ENCODE results near the gene SECISBP2L. TPM values are rescaled to one million over a fixed set of nuclear protein-coding genes. Genes with fewer than 3 reads are reported as not detected.

The SECISBP2L gene
- total and polyA plus RNA-seq, 9 of the 15 experiments (the other 6 are each of a cell fraction or from before 2014, with no cell fraction given), result 0.55 to 14.1 (median 10.4) TPM

DNA sequence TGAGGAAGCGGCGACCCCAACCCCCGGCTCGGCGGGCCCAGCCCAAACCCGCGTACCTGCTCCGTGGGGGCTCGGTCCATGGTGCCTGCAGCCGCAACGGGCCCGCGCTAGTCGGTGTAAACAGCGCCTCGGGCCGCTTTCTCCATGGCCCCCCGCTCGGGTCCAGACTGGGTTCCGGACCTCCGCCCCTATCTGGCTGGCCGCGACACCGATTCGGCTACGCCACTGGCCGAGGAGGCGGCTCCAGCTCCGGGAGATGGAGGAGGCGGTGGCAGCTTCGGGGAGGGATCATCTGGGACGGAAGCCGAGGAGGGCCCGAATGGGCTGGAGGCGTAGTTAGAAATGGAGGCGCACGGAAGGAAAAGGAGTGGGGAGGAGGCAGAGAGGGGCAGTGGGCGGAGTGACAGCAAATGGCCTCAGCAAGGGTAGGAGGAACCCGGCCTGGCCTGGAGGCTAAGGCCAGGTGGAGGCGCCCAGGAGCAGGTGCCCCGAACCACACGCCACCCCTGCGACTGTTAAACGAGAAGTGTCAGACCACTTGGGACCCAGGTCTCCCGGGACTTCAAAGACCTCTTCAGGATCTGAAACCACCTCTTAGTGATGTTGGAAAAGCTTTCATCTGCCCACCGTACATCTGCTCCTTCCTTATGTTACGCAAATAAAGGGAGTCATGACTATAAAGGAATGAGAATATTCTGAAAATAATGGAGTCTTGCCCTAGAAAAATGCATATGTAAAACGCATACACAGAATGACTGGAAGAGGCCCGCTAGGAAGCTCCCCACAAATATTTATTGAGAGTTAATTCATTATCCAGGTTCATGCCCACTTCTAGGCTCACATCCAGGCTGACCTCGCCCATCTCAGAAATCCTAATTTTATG lies at the start of gene SECISBP2L (continued):
- TF ChIP-seq, protein P1, sequence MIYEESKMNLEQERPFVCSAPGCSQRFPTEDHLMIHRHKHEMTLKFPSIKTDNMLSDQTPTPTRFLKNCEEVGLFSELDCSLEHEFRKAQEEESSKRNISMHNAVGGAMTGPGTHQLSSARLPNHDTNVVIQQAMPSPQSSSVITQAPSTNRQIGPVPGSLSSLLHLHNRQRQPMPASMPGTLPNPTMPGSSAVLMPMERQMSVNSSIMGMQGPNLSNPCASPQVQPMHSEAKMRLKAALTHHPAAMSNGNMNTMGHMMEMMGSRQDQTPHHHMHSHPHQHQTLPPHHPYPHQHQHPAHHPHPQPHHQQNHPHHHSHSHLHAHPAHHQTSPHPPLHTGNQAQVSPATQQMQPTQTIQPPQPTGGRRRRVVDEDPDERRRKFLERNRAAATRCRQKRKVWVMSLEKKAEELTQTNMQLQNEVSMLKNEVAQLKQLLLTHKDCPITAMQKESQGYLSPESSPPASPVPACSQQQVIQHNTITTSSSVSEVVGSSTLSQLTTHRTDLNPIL (CRISPR knock-in tag; IDR thresholded peaks at IDR 0.05), result no peak
- TF ChIP-seq PHF20 (IDR thresholded peaks at IDR 0.05; ENCODE audit: partially characterized antibody) (peak; percentile 95), BCL6 (CRISPR knock-in tag; IDR thresholded peaks at IDR 0.05) (no peak), NELFE (IDR thresholded peaks at IDR 0.05; ENCODE audit: insufficient read depth, insufficient read length) (no peak), TAL1 (IDR thresholded peaks at IDR 0.05) (peak; percentile 20; the same call in 1 of the 2 replicates), RBM14 (IDR thresholded peaks at IDR 0.05; ENCODE audit: borderline replicate concordance, insufficient read depth, low read depth, low read length) (no peak), MBD2 (IDR thresholded peaks at IDR 0.05; ENCODE audit: borderline replicate concordance, low read depth) (peak; percentile 55; the same call in 1 of the 2 replicates), ERF (CRISPR knock-in tag; IDR thresholded peaks at IDR 0.05) (no peak), HDAC8 (tag; IDR thresholded peaks at IDR 0.05) (no peak), ZNF764 (CRISPR knock-in tag; IDR thresholded peaks at IDR 0.05; ENCODE audit: low read depth) (no peak), GABPB1 (CRISPR knock-in tag; IDR thresholded peaks at IDR 0.05) (peak; percentile 70), FOXJ2 (tag; IDR thresholded peaks at IDR 0.05) (no peak), MIER1 (IDR thresholded peaks at IDR 0.05; ENCODE audit: low read depth) (no peak), BRF1 (IDR thresholded peaks at IDR 0.05; ENCODE audit: borderline replicate concordance, extremely low read depth, insufficient read length) (no peak), CAMTA2 (CRISPR knock-in tag; conservative IDR thresholded peaks at IDR 0.05) (no peak), FOXK1 (CRISPR knock-in tag; IDR thresholded peaks at IDR 0.05; ENCODE audit: borderline replicate concordance) (no peak; the same call in 1 of the 2 replicates), ELF1 (tag; IDR thresholded peaks at IDR 0.05) (peak; percentile 73; the same call in 1 of the 2 replicates), ZNF583 (CRISPR knock-in tag; IDR thresholded peaks at IDR 0.05) (no peak), HDAC6 (IDR thresholded peaks at IDR 0.05; ENCODE audit: low read depth, low read length) (no peak), ZNF224 (CRISPR knock-in tag; IDR thresholded peaks at IDR 0.05) (no peak), MEF2D (tag; conservative IDR thresholded peaks at IDR 0.05; ENCODE audit: low read depth) (no peak), EZH2 (IDR thresholded peaks at IDR 0.05; ENCODE audit: borderline replicate concordance, low read depth, low read length) (no peak), FOXK2 (conservative IDR thresholded peaks at IDR 0.05 in 1 of 2, IDR thresholded peaks at IDR 0.05 in 1 of 2; ENCODE audit: low read depth in 2 of 2) (peak; percentile 64 to 82), ZNF121 (CRISPR knock-in tag; conservative IDR thresholded peaks at IDR 0.05) (no peak), DDX20 (tag; IDR thresholded peaks at IDR 0.05; ENCODE audit: low read depth) (no peak), ETV6 (IDR thresholded peaks at IDR 0.05; ENCODE audit: borderline replicate concordance in 1 of 2, low read depth in 2 of 2, low read length in 1 of 2) (no peak), ETV6 (CRISPR knock-in tag; IDR thresholded peaks at IDR 0.05; ENCODE audit: borderline replicate concordance) (no peak)
- TF ChIP-seq, protein P2, sequence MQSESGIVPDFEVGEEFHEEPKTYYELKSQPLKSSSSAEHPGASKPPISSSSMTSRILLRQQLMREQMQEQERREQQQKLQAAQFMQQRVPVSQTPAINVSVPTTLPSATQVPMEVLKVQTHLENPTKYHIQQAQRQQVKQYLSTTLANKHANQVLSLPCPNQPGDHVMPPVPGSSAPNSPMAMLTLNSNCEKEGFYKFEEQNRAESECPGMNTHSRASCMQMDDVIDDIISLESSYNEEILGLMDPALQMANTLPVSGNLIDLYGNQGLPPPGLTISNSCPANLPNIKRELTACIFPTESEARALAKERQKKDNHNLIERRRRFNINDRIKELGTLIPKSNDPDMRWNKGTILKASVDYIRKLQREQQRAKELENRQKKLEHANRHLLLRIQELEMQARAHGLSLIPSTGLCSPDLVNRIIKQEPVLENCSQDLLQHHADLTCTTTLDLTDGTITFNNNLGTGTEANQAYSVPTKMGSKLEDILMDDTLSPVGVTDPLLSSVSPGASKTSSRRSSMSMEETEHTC (IDR thresholded peaks at IDR 0.05), result no peak
